ENCODE data around the gene DHX34.

- no peak for TF ChIP-seq CTCF (IDR thresholded peaks at IDR 0.05; ENCODE audit: low read length)
- TF ChIP-seq EZH2 (IDR thresholded peaks at IDR 0.05; ENCODE audit: borderline replicate concordance, low read length) = no peak
Observed at GRCh38 chr19:47375694-47376588, 26.8 kb downstream of the DHX34 start.

Measured in OCI-LY1 (cell line).